ENCODE data around the gene ELK4.

The ELK4 gene

GRCh38 chr1:205570173-205570501 lies 61.7 kb downstream of the ELK4 start:
- peak overlapping the region; percentile 67 for H3K4me3 Mint-ChIP-seq
- H3K27me3 Mint-ChIP-seq (ENCODE audit: low read depth, poor library complexity): peaks cover 92% of the 10 kb centered on the region

GRCh38 chr1:205569411-205570172 lies 62.2 kb downstream of the ELK4 start:
- peak overlapping the region; percentile 67 for H3K4me3 Mint-ChIP-seq
- peaks cover 90% of the 10 kb centered on the region for H3K27me3 Mint-ChIP-seq (ENCODE audit: low read depth, poor library complexity)
- H3K4me1 Mint-ChIP-seq: peaks cover 23% of the 10 kb centered on the region
- no peaks in the 10 kb centered on the region for H3K9me3 Mint-ChIP-seq
- no peak for TF ChIP-seq CTCF (IDR thresholded peaks at IDR 0.05)
- H3K36me3 Mint-ChIP-seq (ENCODE audit: low read depth): no peaks in the 10 kb centered on the region
- DNase-seq: peak; percentile 42
- no peak overlapping the region for H3K27ac Mint-ChIP-seq

More at GRCh38 chr1:205570173-205570501, 61.7 kb downstream of the ELK4 start:
- no peak overlapping the region for H3K27ac Mint-ChIP-seq
- DNase-seq: no peak
- no peak for TF ChIP-seq CTCF (IDR thresholded peaks at IDR 0.05)
- no peaks in the 10 kb centered on the region for H3K36me3 Mint-ChIP-seq (ENCODE audit: low read depth)
- H3K9me3 Mint-ChIP-seq: no peaks in the 10 kb centered on the region
- peaks cover 22% of the 10 kb centered on the region for H3K4me1 Mint-ChIP-seq

- Mint-ChIP-seq H3K4me1 (peaks cover 31% of the 10 kb centered on the region), H3K27me3 (ENCODE audit: low read depth, poor library complexity) (peaks cover 87% of the 10 kb centered on the region), H3K36me3 (ENCODE audit: low read depth) (no peaks in the 10 kb centered on the region), H3K4me3 (peak overlapping the region; percentile 78), H3K9me3 (no peaks in the 10 kb centered on the region), H3K27ac (no peak overlapping the region)
- peak; percentile 52 for DNase-seq
- TF ChIP-seq CTCF (IDR thresholded peaks at IDR 0.05): no peak
These were observed 63.1 kb downstream of the ELK4 start for GRCh38 chr1:205568469-205569361.

GRCh38 chr1:205568135-205568468 lies 63.7 kb downstream of the ELK4 start:
- Mint-ChIP-seq H3K36me3 (ENCODE audit: low read depth) (no peaks in the 10 kb centered on the region), H3K4me1 (peaks cover 32% of the 10 kb centered on the region), H3K9me3 (no peaks in the 10 kb centered on the region), H3K4me3 (peak overlapping the region; percentile 67), H3K27ac (no peak overlapping the region), H3K27me3 (ENCODE audit: low read depth, poor library complexity) (peaks cover 84% of the 10 kb centered on the region)
- no peak for DNase-seq
- TF ChIP-seq CTCF (IDR thresholded peaks at IDR 0.05): no peak

GRCh38 chr1:205567716-205568115 lies 64.1 kb downstream of the ELK4 start:
- peaks cover 80% of the 10 kb centered on the region for H3K27me3 Mint-ChIP-seq (ENCODE audit: low read depth, poor library complexity)
- no peak overlapping the region for H3K27ac Mint-ChIP-seq
- peaks cover 32% of the 10 kb centered on the region for H3K4me1 Mint-ChIP-seq
- DNase-seq: no peak
- no peaks in the 10 kb centered on the region for H3K9me3 Mint-ChIP-seq
- no peak for TF ChIP-seq CTCF (IDR thresholded peaks at IDR 0.05)
- H3K4me3 Mint-ChIP-seq: peak overlapping the region; percentile 67
- H3K36me3 Mint-ChIP-seq (ENCODE audit: low read depth): no peaks in the 10 kb centered on the region

All from nephron progenitor cell (in vitro differentiated cells).